IMR-90 (cell line): ENCODE data around the gene TBL3. TPM values are rescaled to one million over a fixed set of nuclear protein-coding genes. Genes with fewer than 3 reads are reported as not detected.

Experiments
- ATAC-seq: fragments of 200-7000 bp; cut with Tn5 transposase; 2 replicates; pipeline ENCODE4 v1.9.1; 2020; ENCODE audit warnings: low read depth, mild to moderate bottlenecking, moderate library complexity
- BruUV-seq: library from RNA; stranded (reverse); fragments of 400-500 nt; replicated peaks from 2 replicates; lab custom pipeline; 2021; lab: Mats Ljungman, UMichigan
- CTCF ChIA-PET: fragments of 300-600 bp; formaldehyde crosslinking; extraction: SDS; loops from one replicate; lab custom pipeline; 2021; ENCODE audit warnings: antibody characterized with exemption; lab: Yijun Ruan, JAX
- POLR2A ChIA-PET: fragments of 300-600 bp; sonication (Branson Sonifier 250); formaldehyde crosslinking; loops from one replicate; lab custom pipeline; 2022; ENCODE audit warnings: antibody characterized with exemption; ENCODE audit not compliant: unreplicated experiment; lab: Charles Lee
- DNase-seq: peaks from one replicate; pipeline ENCODE4 v3.0.0; 2013
- H2AFZ ChIP-seq: replicated peaks from 2 replicates; pipeline ENCODE3; 2013; ENCODE audit warnings: low read length, mild to moderate bottlenecking; ENCODE audit not compliant: poor library complexity
- H2AK5ac ChIP-seq: 2 replicates; pipeline ENCODE4 v1.6.1; 2013; ENCODE audit warnings: low read depth, low read length, inconsistent platforms
- H2AK9ac ChIP-seq: replicated peaks from 2 replicates; pipeline ENCODE3; 2013; ENCODE audit warnings: mild to moderate bottlenecking, low read depth, low read length, moderate library complexity; ENCODE audit not compliant: poor library complexity
- H2BK120ac ChIP-seq: 2 replicates; pipeline ENCODE4 v1.6.1; 2013; ENCODE audit warnings: low read depth, low read length, inconsistent platforms
- H2BK15ac ChIP-seq: 3 replicates; pipeline ENCODE4 v1.6.1; 2013; ENCODE audit warnings: low read depth, low read length, inconsistent platforms
- H2BK20ac ChIP-seq: 2 replicates; pipeline ENCODE4 v1.6.1; 2013; ENCODE audit warnings: low read depth, mild to moderate bottlenecking, inconsistent platforms, low read length, moderate library complexity
- H2BK5ac ChIP-seq: 2 replicates; pipeline ENCODE4 v1.6.1; 2013; ENCODE audit warnings: mild to moderate bottlenecking, low read depth, low read length, inconsistent platforms; ENCODE audit not compliant: poor library complexity, severe bottlenecking
- H3K14ac ChIP-seq: replicated peaks from 2 replicates; pipeline ENCODE4 v1.6.1; 2013; ENCODE audit warnings: low read depth, low read length, inconsistent platforms
- H3K18ac ChIP-seq: 2 replicates; pipeline ENCODE4 v1.6.1; 2013; ENCODE audit warnings: low read depth, low read length, control low read depth
- H3K23ac ChIP-seq: 2 replicates; pipeline ENCODE4 v1.6.1; 2013; ENCODE audit warnings: low read depth, low read length, inconsistent platforms
- H3K27ac ChIP-seq: 2 replicates; pipeline ENCODE4 v1.5.1; 2013; ENCODE audit warnings: mild to moderate bottlenecking, control low read depth, low read length; ENCODE audit not compliant: insufficient read depth
- H3K27me3 ChIP-seq: 2 replicates; pipeline ENCODE4 v1.6.1; 2013; ENCODE audit warnings: low read length; ENCODE audit not compliant: control insufficient read depth, insufficient read depth
- H3K36me3 ChIP-seq: 2 replicates; pipeline ENCODE4 v1.6.1; 2013; ENCODE audit warnings: low read length, mixed read lengths; ENCODE audit not compliant: control insufficient read depth, insufficient read depth
- H3K4ac ChIP-seq: 2 replicates; pipeline ENCODE4 v1.6.1; 2013; ENCODE audit warnings: low read depth, low read length, inconsistent platforms
- H3K4me1 ChIP-seq: 2 replicates; pipeline ENCODE4 v1.6.1; 2013; ENCODE audit warnings: low read length, mixed read lengths; ENCODE audit not compliant: control insufficient read depth, insufficient read depth
- H3K4me2 ChIP-seq: 2 replicates; pipeline ENCODE4 v1.6.1; 2013; ENCODE audit warnings: low read depth, mild to moderate bottlenecking, control low read depth, low read length, moderate library complexity
- H3K4me3 ChIP-seq: 2 replicates; pipeline ENCODE4 v1.5.1; 2013; ENCODE audit warnings: low read depth, mild to moderate bottlenecking, control low read depth, low read length, moderate library complexity; ENCODE audit not compliant: insufficient read depth
- H3K56ac ChIP-seq: 2 replicates; pipeline ENCODE4 v1.6.1; 2013; ENCODE audit warnings: low read length, inconsistent platforms; ENCODE audit not compliant: insufficient read depth; ENCODE audit errors: extremely low read depth
- H3K79me1 ChIP-seq, 2 experiments: 2 replicates each; pipeline ENCODE4 v1.6.1; 2013; ENCODE audit warnings: low read length in 2 of 2, inconsistent platforms in 1 of 2, low read depth in 1 of 2
- H3K9ac ChIP-seq: 2 replicates; pipeline ENCODE4 v1.6.1; 2013; ENCODE audit warnings: low read depth, low read length, control low read depth
- H3K9me1 ChIP-seq: 2 replicates; pipeline ENCODE4 v1.6.1; 2013; ENCODE audit warnings: low read length, inconsistent platforms; ENCODE audit not compliant: insufficient read depth
- H3K9me3 ChIP-seq: 2 replicates; pipeline ENCODE4 v1.6.1; 2013; ENCODE audit warnings: low read length; ENCODE audit not compliant: control insufficient read depth, insufficient read depth
- H4K20me1 ChIP-seq: 2 replicates; pipeline ENCODE4 v1.6.1; 2013; ENCODE audit warnings: low read length, inconsistent platforms; ENCODE audit not compliant: insufficient read depth
- H4K5ac ChIP-seq: 2 replicates; pipeline ENCODE4 v1.6.1; 2013; ENCODE audit warnings: mild to moderate bottlenecking, low read depth, low read length, control low read depth
- H4K8ac ChIP-seq, 2 experiments: 2 replicates each; pipeline ENCODE4 v1.6.1; 2013; ENCODE audit warnings: low read depth in 2 of 2, low read length in 2 of 2, control low read depth in 1 of 2, inconsistent platforms in 1 of 2
- H4K91ac ChIP-seq: 2 replicates; pipeline ENCODE4 v1.6.1; 2013; ENCODE audit warnings: low read depth, low read length, inconsistent platforms; ENCODE audit not compliant: insufficient read depth
- BHLHE40 ChIP-seq: fragments of 150-350 bp; IDR thresholded peaks from 2 replicates; pipeline ENCODE4 v1.6.1; 2016; ENCODE audit warnings: mild to moderate bottlenecking, low read depth, low read length
- CEBPB ChIP-seq: IDR thresholded peaks from 2 replicates; pipeline ENCODE4 v1.6.1; 2012; ENCODE audit warnings: low read depth, low read length, improper control_type of control experiment
- CHD1 ChIP-seq: IDR thresholded peaks from 2 replicates; pipeline ENCODE4 v1.6.1; 2012; ENCODE audit warnings: low read depth, low read length, improper control_type of control experiment
- FOS ChIP-seq: fragments of 150-350 bp; IDR thresholded peaks from 2 replicates; pipeline ENCODE4 v1.6.1; 2016; ENCODE audit warnings: low read depth, low read length
- MAFK ChIP-seq: IDR thresholded peaks from 2 replicates; pipeline ENCODE4 v1.6.1; 2012; ENCODE audit warnings: low read depth, low read length, improper control_type of control experiment
- MAZ ChIP-seq: IDR thresholded peaks from 2 replicates; pipeline ENCODE4 v1.6.1; 2012; ENCODE audit warnings: low read depth, mild to moderate bottlenecking, low read length, improper control_type of control experiment, moderate library complexity, borderline replicate concordance
- MXI1 ChIP-seq: IDR thresholded peaks from 2 replicates; pipeline ENCODE4 v1.6.1; 2012; ENCODE audit warnings: low read depth, mild to moderate bottlenecking, low read length, moderate library complexity, borderline replicate concordance
- NFE2L2 ChIP-seq: fragments of 150-350 bp; IDR thresholded peaks from 2 replicates; pipeline ENCODE4 v1.6.1; 2016; ENCODE audit warnings: low read depth, mild to moderate bottlenecking, low read length
- POLR2A ChIP-seq: IDR thresholded peaks from 2 replicates; pipeline ENCODE4 v1.6.1; 2012; ENCODE audit warnings: mild to moderate bottlenecking, low read depth, low read length
- RAD21 ChIP-seq: IDR thresholded peaks from 2 replicates; pipeline ENCODE4 v1.6.1; 2012; ENCODE audit warnings: low read length, improper control_type of control experiment
- RCOR1 ChIP-seq: IDR thresholded peaks from 2 replicates; pipeline ENCODE4 v1.6.1; 2012; ENCODE audit warnings: mild to moderate bottlenecking, low read length, improper control_type of control experiment; ENCODE audit not compliant: insufficient replicate concordance
- RFX5 ChIP-seq: IDR thresholded peaks from 2 replicates; pipeline ENCODE4 v1.8.0; 2012; ENCODE audit warnings: low read depth, mild to moderate bottlenecking, low read length, moderate library complexity
- SMC3 ChIP-seq: fragments of 150-350 bp; IDR thresholded peaks from 2 replicates; pipeline ENCODE4 v1.6.1; 2016; ENCODE audit warnings: low read depth, mild to moderate bottlenecking, antibody characterized with exemption, low read length, moderate library complexity
- WGBS, 2 experiments: methylation state at CpG; one replicate each; pipeline versions ENCODE4 v1.1.5 to v1.1.7; 2013; ENCODE audit warnings: missing lambda C conversion rate in 2 of 2; ENCODE audit not compliant: insufficient read length in 1 of 2; ENCODE audit errors: extremely low coverage in 2 of 2; 5-methylcytosine and 5-hydroxymethylcytosine counted together
- dilution Hi-C: fragments of 300-500 bp; cut with HindIII; formaldehyde crosslinking; loops from one replicate; pipeline ENCODE4 v1.14.3; 2018; ENCODE audit warnings: low sequenced_read_pairs; ENCODE audit not compliant: unreplicated experiment
- in situ Hi-C: fragments of 300-500 bp; cut with MboI; formaldehyde crosslinking; loops from 3 replicates; pipeline ENCODE4 v1.14.3; 2019; ENCODE audit warnings: low sequenced_read_pairs, inconsistent platforms, mixed read lengths
- intact Hi-C: fragments of 100-400 bp; cut with micrococcal nuclease; formaldehyde crosslinking; loops from 2 replicates; pipeline ENCODE4 v1.10.0; 2022
- polyA plus RNA-seq, 3 experiments: library from polyadenylated mRNA; depleted of rRNA; stranded (reverse); fragments of >200 nt; gene quantifications; 2 replicates each; pipeline ENCODE4 v1.2.3, GENCODE V29; 2012; ENCODE audit warnings: low replicate concordance in 1 of 3
- total RNA-seq: library from RNA; depleted of rRNA; stranded (reverse); fragments of >200 nt; gene quantifications from 2 replicates; pipeline ENCODE4 v1.2.3, GENCODE V29; 2012
- TF ChIP-seq, protein P1 (sequence below): fragments of 150-350 bp; IDR thresholded peaks from 2 replicates; pipeline ENCODE4 v1.6.1; 2017; ENCODE audit warnings: mild to moderate bottlenecking, antibody characterized with exemption, low read length, low read depth
- TF ChIP-seq, protein P2 (sequence below): conservative IDR thresholded peaks from 2 replicates; pipeline ENCODE4 v1.5.1; 2012; ENCODE audit warnings: mild to moderate bottlenecking, low read depth, low read length, improper control_type of control experiment
- TF ChIP-seq, protein P3 (sequence below): fragments of 150-350 bp; IDR thresholded peaks from 2 replicates; pipeline ENCODE4 v1.6.1; 2016; ENCODE audit warnings: low read depth, mild to moderate bottlenecking, low read length, moderate library complexity, borderline replicate concordance

The TBL3 gene
- total and polyA plus RNA-seq, 2 of the 4 experiments (the other 2 are of a cell fraction), result 38.5 to 60.8 TPM

DNA sequence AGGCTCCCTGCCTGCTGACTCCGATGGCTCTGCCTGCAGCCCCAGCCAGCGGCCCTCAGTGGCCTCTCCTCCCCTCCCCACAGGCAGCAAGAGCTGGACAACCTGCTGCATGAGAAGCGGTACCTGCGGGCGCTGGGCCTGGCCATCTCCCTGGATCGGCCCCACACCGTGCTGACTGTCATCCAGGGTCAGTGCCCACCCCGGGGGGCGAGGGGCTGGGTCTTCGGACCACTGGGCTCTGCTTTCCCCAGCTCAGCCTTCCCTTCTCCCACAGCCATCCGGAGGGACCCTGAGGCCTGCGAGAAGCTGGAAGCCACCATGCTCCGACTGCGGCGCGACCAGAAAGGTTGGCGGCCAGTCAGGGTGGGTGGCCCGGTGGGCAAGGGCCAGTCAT, 6.0 kb downstream of the TBL3 start:
- intact Hi-C loops (no loop called here), dilution Hi-C loops (no loop called here), in situ Hi-C loops (no loop called here)
- ATAC-seq (no peak), DNase-seq (no peak)
- Histone ChIP-seq H2AFZ (no peak overlapping the region), H3K27me3 (peaks cover 29% of the 10 kb centered on the region; the same call in 1 of the 2 replicates), H2BK120ac (no peak overlapping the region), H3K14ac (no peak overlapping the region), H3K4me3 (no peak overlapping the region), H3K9me1 (no peaks in the 10 kb centered on the region), H3K4ac (no peak overlapping the region), H3K4me2 (no peak overlapping the region), H2AK5ac (no peak overlapping the region), H3K79me1 (peaks cover 0 to 13% of the 10 kb centered on the region in 2 experiments; a peak in 1 of 4 replicates), H3K4me1 (no peaks in the 10 kb centered on the region; the same call in 1 of the 2 replicates), H4K5ac (no peak overlapping the region), H4K91ac (no peak overlapping the region), H3K27ac (no peak overlapping the region), H3K9me3 (no peaks in the 10 kb centered on the region), H4K8ac (no peak overlapping the region), H3K23ac (no peak overlapping the region), H3K9ac (no peak overlapping the region), H2BK5ac (no peak overlapping the region), H3K56ac (no peak overlapping the region), H2AK9ac (no peak overlapping the region), H3K18ac (no peak overlapping the region), H4K20me1 (no peaks in the 10 kb centered on the region; the same call in 1 of the 2 replicates), H3K36me3 (peaks cover 48% of the 10 kb centered on the region), H2BK15ac (no peak overlapping the region), H2BK20ac (no peak overlapping the region)
- POLR2A ChIA-PET, result no interaction called here
- CTCF ChIA-PET, result no interaction called here
- WGBS, 2 experiments, result 91% methylated on average over 7 of the region's 18 CpGs; no CpG with 5 or more reads in 1 of the 2 experiments
- no TSS peak for BruUV-seq
- no peak for TF ChIP-seq BHLHE40
- TF ChIP-seq, protein P1, sequence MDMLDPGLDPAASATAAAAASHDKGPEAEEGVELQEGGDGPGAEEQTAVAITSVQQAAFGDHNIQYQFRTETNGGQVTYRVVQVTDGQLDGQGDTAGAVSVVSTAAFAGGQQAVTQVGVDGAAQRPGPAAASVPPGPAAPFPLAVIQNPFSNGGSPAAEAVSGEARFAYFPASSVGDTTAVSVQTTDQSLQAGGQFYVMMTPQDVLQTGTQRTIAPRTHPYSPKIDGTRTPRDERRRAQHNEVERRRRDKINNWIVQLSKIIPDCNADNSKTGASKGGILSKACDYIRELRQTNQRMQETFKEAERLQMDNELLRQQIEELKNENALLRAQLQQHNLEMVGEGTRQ, result no peak
- no peak for TF ChIP-seq FOS
- TF ChIP-seq, protein P2, sequence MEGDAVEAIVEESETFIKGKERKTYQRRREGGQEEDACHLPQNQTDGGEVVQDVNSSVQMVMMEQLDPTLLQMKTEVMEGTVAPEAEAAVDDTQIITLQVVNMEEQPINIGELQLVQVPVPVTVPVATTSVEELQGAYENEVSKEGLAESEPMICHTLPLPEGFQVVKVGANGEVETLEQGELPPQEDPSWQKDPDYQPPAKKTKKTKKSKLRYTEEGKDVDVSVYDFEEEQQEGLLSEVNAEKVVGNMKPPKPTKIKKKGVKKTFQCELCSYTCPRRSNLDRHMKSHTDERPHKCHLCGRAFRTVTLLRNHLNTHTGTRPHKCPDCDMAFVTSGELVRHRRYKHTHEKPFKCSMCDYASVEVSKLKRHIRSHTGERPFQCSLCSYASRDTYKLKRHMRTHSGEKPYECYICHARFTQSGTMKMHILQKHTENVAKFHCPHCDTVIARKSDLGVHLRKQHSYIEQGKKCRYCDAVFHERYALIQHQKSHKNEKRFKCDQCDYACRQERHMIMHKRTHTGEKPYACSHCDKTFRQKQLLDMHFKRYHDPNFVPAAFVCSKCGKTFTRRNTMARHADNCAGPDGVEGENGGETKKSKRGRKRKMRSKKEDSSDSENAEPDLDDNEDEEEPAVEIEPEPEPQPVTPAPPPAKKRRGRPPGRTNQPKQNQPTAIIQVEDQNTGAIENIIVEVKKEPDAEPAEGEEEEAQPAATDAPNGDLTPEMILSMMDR, result no peak
- no peak for TF ChIP-seq MAFK
- TF ChIP-seq RCOR1, result no peak
- TF ChIP-seq MAZ, result no peak
- TF ChIP-seq SMC3, result no peak
- no peak for TF ChIP-seq CHD1
- no peak for TF ChIP-seq MXI1
- no peak for TF ChIP-seq RFX5
- TF ChIP-seq NFE2L2, result no peak
- no peak for TF ChIP-seq POLR2A
- TF ChIP-seq RAD21, result no peak
- no peak for TF ChIP-seq CEBPB
- TF ChIP-seq, protein P3, sequence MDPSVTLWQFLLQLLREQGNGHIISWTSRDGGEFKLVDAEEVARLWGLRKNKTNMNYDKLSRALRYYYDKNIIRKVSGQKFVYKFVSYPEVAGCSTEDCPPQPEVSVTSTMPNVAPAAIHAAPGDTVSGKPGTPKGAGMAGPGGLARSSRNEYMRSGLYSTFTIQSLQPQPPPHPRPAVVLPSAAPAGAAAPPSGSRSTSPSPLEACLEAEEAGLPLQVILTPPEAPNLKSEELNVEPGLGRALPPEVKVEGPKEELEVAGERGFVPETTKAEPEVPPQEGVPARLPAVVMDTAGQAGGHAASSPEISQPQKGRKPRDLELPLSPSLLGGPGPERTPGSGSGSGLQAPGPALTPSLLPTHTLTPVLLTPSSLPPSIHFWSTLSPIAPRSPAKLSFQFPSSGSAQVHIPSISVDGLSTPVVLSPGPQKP, result no peak
